A673 (cell line): ENCODE data around the gene SERF2. TPM values are rescaled to one million over a fixed set of nuclear protein-coding genes. Genes with fewer than 3 reads are reported as not detected.

Experiments
- BruUV-seq: library from RNA; stranded (reverse); fragments of 400-500 nt; replicated peaks from 2 replicates; lab custom pipeline; 2021; lab: Mats Ljungman, UMichigan
- CTCF ChIA-PET: fragments of 300-600 bp; sonication (Branson Sonifier 250); formaldehyde crosslinking; loops from one replicate; lab custom pipeline; 2022; ENCODE audit warnings: antibody characterized with exemption; lab: Charles Lee
- POLR2A ChIA-PET: fragments of 300-600 bp; sonication (Branson Sonifier 250); formaldehyde crosslinking; loops from one replicate; lab custom pipeline; 2022; ENCODE audit warnings: antibody characterized with exemption; ENCODE audit not compliant: low non-redundant PET; lab: Charles Lee
- DNase-seq: peaks from one replicate; pipeline ENCODE4 v3.0.0-alpha.2; 2015; ENCODE audit warnings: low spot score
- H3K27ac ChIP-seq: fragments of 200-600 bp; sonication (generic); 2 replicates; pipeline ENCODE4 v1.5.1; 2016; ENCODE audit warnings: mixed run types, low read depth, mild to moderate bottlenecking, mixed read lengths, antibody characterized with exemption, low read length; ENCODE audit not compliant: poor library complexity, severe bottlenecking
- H3K27me3 ChIP-seq: fragments of 200-600 bp; sonication (generic); replicated peaks from 2 replicates; pipeline ENCODE4 v1.6.1; 2017; ENCODE audit warnings: mixed run types, low read depth, mild to moderate bottlenecking, mixed read lengths, antibody characterized with exemption, low read length; ENCODE audit not compliant: insufficient read depth, poor library complexity
- H3K36me3 ChIP-seq: fragments of 200-600 bp; sonication (generic); 2 replicates; pipeline ENCODE4 v1.6.1; 2016; ENCODE audit warnings: mixed run types, mild to moderate bottlenecking, mixed read lengths, antibody characterized with exemption, low read length; ENCODE audit not compliant: insufficient read depth, poor library complexity, severe bottlenecking
- H3K4me1 ChIP-seq: fragments of 200-600 bp; sonication (generic); 2 replicates; pipeline ENCODE4 v1.6.1; 2017; ENCODE audit warnings: mixed run types, mild to moderate bottlenecking, mixed read lengths, antibody characterized with exemption, low read length; ENCODE audit not compliant: insufficient read depth, poor library complexity, severe bottlenecking
- H3K4me3 ChIP-seq: fragments of 200-600 bp; sonication (generic); 2 replicates; pipeline ENCODE4 v1.5.1; 2016; ENCODE audit warnings: low read depth, mixed run types, mild to moderate bottlenecking, mixed read lengths, low read length; ENCODE audit not compliant: poor library complexity, severe bottlenecking
- H3K9me3 ChIP-seq: fragments of 200-600 bp; sonication (generic); 2 replicates; pipeline ENCODE4 v1.6.1; 2016; ENCODE audit warnings: mixed run types, low read depth, mild to moderate bottlenecking, mixed read lengths, antibody characterized with exemption, low read length; ENCODE audit not compliant: poor library complexity, severe bottlenecking
- EZH2 ChIP-seq: fragments of 200-600 bp; sonication (generic); IDR thresholded peaks from 2 replicates; pipeline ENCODE4 v1.6.1; 2017; ENCODE audit warnings: borderline replicate concordance, low read depth, mild to moderate bottlenecking, mixed read lengths, antibody characterized with exemption, low read length; ENCODE audit not compliant: poor library complexity, severe bottlenecking
- intact Hi-C: fragments of 100-400 bp; cut with micrococcal nuclease; formaldehyde crosslinking; loops from one replicate; pipeline ENCODE4 v1.10.0; 2022; ENCODE audit not compliant: unreplicated experiment
- total RNA-seq: library from RNA; stranded (reverse); gene quantifications from 2 replicates; pipeline ENCODE4 v1.2.3, GENCODE V29; 2021
- TF ChIP-seq, protein P1 (sequence below): fragments of 300-800, 200-600 bp; sonication (generic); conservative IDR thresholded peaks from 2 replicates; pipeline ENCODE4 v1.5.1; 2017; ENCODE audit warnings: low read depth, mild to moderate bottlenecking, antibody characterized with exemption, low read length, moderate library complexity, mixed read lengths

Gene SERF2
- total RNA-seq, 1 experiment from 2014 or later: 632 TPM

DNA sequence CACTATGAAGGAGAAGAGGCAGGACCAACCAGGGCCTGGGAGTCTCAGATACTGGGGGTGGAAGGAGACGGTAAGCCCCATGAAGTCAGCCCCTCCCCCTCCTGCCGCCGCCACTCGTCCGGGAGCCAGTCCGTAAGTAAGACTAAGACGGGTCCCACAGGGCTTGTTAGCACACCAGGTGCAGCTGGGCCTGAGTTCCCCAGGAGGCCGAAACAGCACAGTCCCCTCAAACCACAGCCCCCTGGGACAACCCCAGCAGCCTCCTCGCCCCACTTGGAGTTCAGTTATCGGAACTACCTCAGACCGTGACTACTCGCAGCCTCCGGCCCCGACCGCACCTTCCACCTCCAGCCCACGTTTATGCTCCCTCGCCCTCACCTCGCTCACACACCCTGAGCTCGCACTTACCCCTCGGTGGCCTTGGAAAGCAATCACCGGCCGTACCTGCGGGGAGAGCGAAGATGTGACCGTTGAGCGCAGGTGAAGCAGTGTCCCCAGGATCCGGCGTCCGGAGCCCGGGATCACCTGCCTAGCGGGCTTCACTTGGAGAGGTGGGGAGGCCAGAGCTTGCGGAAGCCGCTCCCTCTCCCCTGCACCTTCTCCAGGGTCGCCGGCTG, 15.9 kb upstream of the SERF2 start:
- POLR2A ChIA-PET: no interaction called here

DNA sequence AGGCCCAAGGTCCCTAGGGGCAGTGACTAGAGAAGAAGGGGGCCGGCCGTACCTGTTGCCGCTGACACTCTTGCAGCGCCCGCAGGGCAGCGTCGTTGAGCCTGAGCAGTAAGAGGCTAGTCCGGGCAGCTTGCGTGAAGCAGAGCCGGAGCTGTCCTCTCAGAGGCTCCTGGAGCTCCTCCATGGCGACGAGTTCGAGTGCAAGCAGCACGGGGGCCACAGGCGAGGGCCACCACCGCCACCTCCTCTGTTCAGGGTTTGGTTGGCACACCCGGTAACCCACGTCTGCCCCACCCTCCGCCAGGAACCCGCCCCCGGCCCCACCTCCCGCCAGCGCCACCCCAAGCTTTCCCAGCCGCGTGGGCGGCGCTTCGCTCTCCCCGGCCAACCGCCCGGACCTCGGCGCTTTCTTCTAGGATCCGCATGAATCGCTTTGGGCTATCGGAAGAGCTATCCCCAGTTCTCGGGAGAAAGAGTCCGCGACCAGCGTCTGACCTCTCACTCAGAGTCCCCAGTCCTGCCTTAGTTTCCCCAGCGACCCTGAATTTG, 15.3 kb upstream of the SERF2 start, which contains the start of gene ELL3:
ELL3 (minus strand) TSS at position 249 of the 549 bp plus-strand sequence; CDS start at position 184, 65 bp downstream.
- intact Hi-C loops: no loop called here
- H3K4me1 ChIP-seq: peaks cover 11% of the 10 kb centered on the region
- ChIA-PET POLR2A (no interaction called here), CTCF (interaction anchor here (0.5 to 1.1 kb wide), 3 partner anchors 9 to 12 kb away, joined by 3 to 7 read pairs (median 4); no protein-coding TSS in a partner anchor)
- no TSS peak for BruUV-seq
- H3K27ac ChIP-seq: peak within 1 kb of the TSS; percentile 86
- peak; percentile 87 for DNase-seq
- peak within 1 kb of the TSS; percentile 75 for H3K4me3 ChIP-seq
- no peaks in the 10 kb centered on the region for H3K9me3 ChIP-seq
- peaks cover 16% of the 10 kb centered on the region for H3K36me3 ChIP-seq
- H3K27me3 ChIP-seq: no peaks in the 10 kb centered on the region
- TF ChIP-seq, protein P1, sequence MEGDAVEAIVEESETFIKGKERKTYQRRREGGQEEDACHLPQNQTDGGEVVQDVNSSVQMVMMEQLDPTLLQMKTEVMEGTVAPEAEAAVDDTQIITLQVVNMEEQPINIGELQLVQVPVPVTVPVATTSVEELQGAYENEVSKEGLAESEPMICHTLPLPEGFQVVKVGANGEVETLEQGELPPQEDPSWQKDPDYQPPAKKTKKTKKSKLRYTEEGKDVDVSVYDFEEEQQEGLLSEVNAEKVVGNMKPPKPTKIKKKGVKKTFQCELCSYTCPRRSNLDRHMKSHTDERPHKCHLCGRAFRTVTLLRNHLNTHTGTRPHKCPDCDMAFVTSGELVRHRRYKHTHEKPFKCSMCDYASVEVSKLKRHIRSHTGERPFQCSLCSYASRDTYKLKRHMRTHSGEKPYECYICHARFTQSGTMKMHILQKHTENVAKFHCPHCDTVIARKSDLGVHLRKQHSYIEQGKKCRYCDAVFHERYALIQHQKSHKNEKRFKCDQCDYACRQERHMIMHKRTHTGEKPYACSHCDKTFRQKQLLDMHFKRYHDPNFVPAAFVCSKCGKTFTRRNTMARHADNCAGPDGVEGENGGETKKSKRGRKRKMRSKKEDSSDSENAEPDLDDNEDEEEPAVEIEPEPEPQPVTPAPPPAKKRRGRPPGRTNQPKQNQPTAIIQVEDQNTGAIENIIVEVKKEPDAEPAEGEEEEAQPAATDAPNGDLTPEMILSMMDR: no peak
- TF ChIP-seq EZH2: no peak

More for the DNA sequence above, 15.9 kb upstream of the SERF2 start:
- Histone ChIP-seq H3K9me3 (no peaks in the 10 kb centered on the region), H3K4me3 (peak overlapping the region; percentile 75), H3K27me3 (no peaks in the 10 kb centered on the region), H3K36me3 (peaks cover 22% of the 10 kb centered on the region), H3K27ac (no peak overlapping the region), H3K4me1 (peaks cover 11% of the 10 kb centered on the region)
- DNase-seq: no peak
- intact Hi-C loops: no loop called here
- BruUV-seq: no TSS peak
- TF ChIP-seq, protein P1: no peak
- TF ChIP-seq EZH2: no peak
- CTCF ChIA-PET: interaction anchor here (0.5 to 1.1 kb wide), 3 partner anchors 8 to 13 kb away, joined by 3 to 7 read pairs (median 4); no protein-coding TSS in a partner anchor

DNA sequence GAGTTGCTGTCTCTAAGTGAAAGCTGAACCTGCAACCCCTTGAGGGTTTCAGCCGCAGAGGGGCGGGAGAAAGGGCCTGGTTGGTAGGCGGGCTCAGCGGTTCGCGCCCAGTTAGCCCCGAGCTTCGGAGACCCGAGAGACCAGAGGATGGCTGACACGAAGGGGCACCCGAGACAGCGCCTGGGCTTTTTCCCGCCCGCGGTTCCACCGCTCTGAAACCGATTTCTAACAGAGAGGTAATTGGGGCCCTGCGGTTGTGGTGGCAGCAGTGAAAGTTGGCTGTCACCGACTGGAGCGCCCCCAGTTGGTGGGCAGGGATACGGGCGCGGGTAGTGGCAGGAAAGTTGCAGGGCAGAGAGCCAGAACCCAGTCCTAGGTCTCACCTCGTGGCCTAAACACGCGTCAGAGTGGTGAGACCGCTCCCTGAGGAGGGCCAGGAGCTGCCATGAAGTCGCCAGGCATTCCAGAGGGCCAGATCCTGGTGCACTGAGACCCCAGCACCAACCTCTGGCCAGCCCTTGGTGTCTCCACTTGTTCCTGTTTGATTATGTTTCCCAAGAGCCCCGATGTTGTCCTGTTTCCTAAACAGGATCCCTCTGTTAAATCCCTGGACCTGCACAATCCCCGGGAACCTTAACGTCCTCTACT, 14.7 kb upstream of the SERF2 start:
- TF ChIP-seq, protein P1: peak; percentile 94
- TF ChIP-seq EZH2: no peak
- H3K36me3 ChIP-seq: peaks cover 10% of the 10 kb centered on the region
- BruUV-seq: TSS peak; percentile 43

More for the DNA sequence above, 14.7 kb upstream of the SERF2 start:
- ChIA-PET CTCF (interaction anchor here (1.1 kb wide), 1 partner anchor 9 kb away, joined by 3 read pairs; no protein-coding TSS in a partner anchor), POLR2A (no interaction called here)
- intact Hi-C loops: no loop called here
- Histone ChIP-seq H3K9me3 (no peaks in the 10 kb centered on the region), H3K4me1 (peaks cover 11% of the 10 kb centered on the region), H3K27me3 (no peaks in the 10 kb centered on the region), H3K4me3 (peak overlapping the region; percentile 75), H3K27ac (peak overlapping the region; percentile 86)
- peak; percentile 88 for DNase-seq
